SK-N-MC (cell line): ENCODE results near the gene ANKRD22.

Experiments
- EZH2 ChIP-seq: fragments of 200-600 bp; sonication (generic); IDR thresholded peaks from one replicate; pipeline ENCODE4 v1.6.1; 2017; ENCODE audit warnings: antibody characterized with exemption
- FOXP2 ChIP-seq: optimal IDR thresholded peaks from 2 replicates; pipeline ENCODE3; 2011; ENCODE audit warnings: mild to moderate bottlenecking, moderate library complexity; ENCODE audit not compliant: insufficient read depth; ENCODE audit errors: extremely low read length, control extremely low read depth
- POLR2AphosphoS5 ChIP-seq: IDR thresholded peaks from 2 replicates; pipeline ENCODE4 v1.6.1; 2012; ENCODE audit warnings: mild to moderate bottlenecking, low read depth, low read length, borderline replicate concordance

- TF ChIP-seq POLR2AphosphoS5, result no peak
- no peak for TF ChIP-seq EZH2
- no peak for TF ChIP-seq FOXP2
Measured at GRCh38 chr10:88788924-88789323, 62.7 kb downstream of the ANKRD22 start.
